Measurements from ENCODE around the gene RNF115.
"Not testable (repeated sequence)": the region's sequence is repeated elsewhere in the genome, so short reads cannot be mapped to it uniquely, and the experiment has no call there.

RNF115 gene

GRCh38 chr1:145827966-145828365 is 4.1 kb upstream of the RNF115 start:
- no peak for DNase-seq (ENCODE audit: low read depth)

DNA sequence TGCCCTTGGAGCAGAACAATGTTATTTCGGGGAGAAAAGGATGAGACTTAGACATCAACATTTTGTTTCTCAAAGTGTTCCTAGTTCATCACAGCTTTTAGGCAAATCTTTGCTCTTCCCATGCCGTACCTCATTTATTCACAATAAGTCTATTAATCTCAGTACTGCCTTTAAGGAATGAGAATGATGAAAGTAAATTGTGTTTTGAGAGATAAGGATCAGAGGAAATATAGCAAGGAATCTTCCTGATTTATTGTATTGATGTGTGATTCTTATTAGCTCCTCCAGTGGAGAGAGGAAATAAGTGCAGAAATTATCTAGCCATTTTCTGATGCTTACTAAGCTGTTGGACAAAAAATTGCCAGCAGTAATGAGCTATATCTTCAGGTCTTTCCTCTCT is 2.1 kb upstream of the RNF115 start:
- DNase-seq (ENCODE audit: low read depth) = no peak

- DNase-seq (ENCODE audit: low read depth) = no peak
These were observed 576 bp upstream of the RNF115 start for GRCh38 chr1:145824499-145824842.

GRCh38 chr1:145822779-145823331 is 1.0 kb downstream of the RNF115 start:
- DNase-seq (ENCODE audit: low read depth) = not testable (repeated sequence)

DNA sequence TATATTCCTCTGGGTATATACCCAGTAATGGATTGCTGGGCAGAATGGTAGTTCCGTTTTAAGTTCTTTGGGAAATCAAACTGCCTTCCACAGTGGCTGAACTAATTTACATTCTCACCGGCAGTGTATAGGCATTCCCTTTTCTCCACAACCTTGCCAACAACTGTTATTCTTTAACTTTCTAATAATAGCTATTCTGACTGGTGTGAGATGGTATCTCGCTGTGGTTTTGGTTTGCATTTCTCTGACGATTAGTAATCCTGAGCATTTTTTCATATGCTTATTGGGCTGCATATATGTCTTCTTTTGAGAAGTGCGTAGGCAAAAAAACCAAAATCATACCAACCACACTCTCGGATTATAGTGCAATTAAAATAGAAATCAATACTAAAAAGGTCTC is 5.8 kb downstream of the RNF115 start:
- DNase-seq (ENCODE audit: low read depth) = not testable (repeated sequence)

DNA sequence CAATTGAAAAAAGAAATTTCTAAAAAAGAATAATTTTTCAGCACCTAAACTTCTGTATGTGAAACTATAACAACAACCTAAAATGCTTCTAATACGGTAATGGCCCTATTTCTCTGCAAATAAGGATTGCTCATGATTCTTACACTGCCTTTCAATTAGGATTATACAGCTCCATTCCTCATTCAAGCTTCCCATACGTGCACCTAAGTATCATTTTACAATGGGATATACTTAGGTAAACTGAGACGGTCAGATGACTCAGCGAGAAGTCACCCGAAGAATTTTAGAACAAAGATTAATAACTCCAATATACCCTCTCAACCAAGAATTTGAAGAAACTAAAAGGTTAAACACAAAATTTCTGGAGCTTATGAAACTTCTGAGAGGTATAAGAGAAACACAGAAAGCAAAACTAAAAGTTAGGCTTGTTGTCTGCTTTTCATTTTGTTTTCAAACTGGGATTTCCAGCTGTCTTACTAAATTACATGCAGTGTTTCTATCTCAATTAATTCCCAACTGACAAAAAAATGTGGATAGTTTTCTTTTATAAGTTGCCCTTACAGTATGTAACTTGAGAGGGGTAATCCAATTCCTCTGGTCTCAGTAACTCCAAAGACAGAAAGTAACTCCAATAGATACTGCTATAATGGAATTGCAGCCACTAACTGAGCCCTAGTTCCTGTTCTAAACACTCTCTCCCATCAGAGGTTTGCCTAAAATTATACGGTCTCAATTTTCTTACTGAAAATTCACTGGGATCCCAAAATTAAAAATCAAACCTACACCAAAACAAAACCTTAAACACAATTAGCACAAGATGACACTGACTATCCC is 10.7 kb downstream of the RNF115 start:
- not testable (repeated sequence) for DNase-seq (ENCODE audit: low read depth)

- DNase-seq (ENCODE audit: low read depth) = no peak
These were observed 17.1 kb downstream of the RNF115 start for GRCh38 chr1:145806844-145807243.

- no peak for DNase-seq (ENCODE audit: low read depth)
These were observed 17.5 kb downstream of the RNF115 start for GRCh38 chr1:145806408-145806807.

DNA sequence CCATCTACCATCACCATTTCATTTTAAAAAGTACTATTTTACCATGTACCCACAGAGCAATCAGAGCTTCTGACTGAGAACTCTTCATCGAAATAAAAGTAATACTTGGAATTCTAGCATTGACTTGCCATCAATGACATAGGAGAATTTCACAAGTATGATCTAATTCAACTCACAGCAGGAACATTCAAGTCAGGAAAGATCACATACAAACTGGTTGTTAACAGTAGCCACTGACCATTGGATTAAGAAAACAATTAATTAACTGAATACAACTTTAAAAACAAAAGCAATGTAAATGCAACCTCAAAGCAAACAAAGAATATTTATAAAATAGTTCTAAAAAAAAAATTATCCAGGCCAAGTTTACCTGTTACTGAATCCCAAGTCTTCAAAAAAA is 18.8 kb downstream of the RNF115 start:
- no peak for DNase-seq (ENCODE audit: low read depth)

DNA sequence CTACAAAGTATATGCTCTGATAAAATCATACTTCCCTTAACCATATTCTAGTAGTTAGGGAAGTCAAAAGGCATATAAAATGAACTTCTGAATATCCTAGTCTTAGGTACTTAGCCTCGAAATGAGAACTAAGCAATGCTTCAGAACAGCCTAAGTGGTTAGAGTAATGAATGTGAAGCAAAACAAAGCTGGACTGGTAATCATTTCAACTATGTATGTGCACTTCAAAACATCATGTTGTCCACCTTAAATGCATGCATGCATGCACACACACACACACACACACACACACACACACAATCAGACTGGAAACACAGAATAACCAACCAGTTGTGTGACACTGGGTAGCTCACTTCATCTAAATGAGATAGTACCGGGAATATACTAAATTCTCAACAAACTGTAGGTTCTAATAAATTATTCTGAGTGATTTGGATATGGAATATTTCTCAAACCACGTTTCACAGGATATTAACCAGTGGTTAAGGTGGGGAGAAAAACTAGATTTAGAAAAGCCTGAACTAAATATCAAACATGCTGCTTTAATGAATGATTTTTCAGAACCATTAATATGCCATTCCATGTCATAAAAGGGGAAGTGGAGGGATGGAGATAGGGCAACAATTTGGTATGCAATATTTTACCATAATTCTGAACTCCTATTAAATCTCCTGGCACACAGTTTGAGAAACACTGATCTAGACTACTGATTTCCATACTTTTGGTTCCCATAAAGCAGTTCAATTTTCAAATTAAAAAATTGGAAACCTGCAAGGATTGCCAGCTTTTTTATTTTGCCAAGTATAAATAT is 19.5 kb downstream of the RNF115 start:
- DNase-seq (ENCODE audit: low read depth) = no peak

DNA sequence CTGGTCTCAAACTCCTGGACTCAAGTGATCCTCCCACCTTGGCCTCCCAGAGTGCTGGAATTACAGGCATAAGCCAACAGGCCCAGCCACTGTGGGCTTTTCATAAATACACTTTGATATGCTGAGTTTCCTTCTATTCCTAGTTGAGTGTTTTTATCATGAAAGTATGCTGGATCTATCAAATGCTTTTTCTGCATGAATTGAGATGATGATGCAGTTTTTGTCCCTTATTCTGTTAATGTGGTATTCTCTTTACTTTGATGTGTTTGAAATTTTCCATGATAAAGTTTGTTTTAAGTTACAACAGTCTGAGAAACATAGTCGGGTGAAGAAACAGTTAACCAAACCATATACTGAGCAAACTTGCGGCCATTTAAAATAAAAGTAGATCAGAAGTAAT is 24.1 kb downstream of the RNF115 start:
- no peak for DNase-seq (ENCODE audit: low read depth)

DNA sequence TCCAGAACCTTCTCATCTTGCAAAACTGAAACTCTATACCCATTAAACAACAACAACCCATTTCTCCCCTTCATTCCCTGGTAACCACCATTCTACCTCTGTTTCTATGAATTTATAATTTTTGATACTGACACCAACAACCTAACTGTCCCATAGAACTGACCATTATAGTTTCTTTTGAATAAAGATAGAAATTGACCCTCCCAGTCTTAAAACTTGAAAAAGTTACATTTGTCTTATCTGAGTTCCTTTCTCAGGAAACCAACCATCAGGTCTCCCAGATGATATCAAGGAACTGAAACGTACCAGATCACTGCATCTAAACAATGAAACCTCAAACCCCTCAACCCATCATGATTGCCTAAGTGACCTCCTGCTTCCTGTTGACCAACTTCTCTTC is 27.1 kb downstream of the RNF115 start:
- DNase-seq (ENCODE audit: low read depth) = no peak

DNA sequence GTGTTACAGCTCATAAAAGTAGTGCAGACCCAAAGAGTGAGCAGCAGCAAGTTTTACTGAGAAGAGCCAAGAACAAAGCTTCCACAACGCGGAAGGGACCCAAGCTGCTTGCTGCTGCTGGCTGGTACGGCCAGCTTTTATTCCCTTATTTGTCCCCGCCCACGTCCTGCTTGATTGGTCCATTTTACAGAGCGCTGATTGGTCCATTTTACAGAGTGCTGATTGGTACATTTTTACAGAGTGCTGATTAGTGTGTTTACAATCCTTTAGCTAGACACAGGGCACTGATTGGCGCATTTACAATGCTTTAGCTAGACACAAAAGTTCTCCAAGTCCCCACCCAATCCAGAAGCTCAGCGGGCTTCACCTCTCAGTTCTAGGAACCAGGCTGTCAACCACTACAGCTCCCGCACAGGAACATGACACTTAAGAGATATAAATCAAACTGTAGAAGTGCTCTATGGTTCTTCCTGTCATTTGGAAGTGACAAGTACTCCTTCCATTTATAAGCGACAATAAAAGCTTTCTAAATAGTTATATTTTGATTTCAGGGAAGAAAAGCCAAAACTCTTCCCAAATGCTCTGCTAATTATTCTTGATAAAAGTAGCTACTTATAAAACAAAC is 28.5 kb downstream of the RNF115 start:
- no peak for DNase-seq (ENCODE audit: low read depth)

GRCh38 chr1:145792484-145792883 is 31.4 kb downstream of the RNF115 start:
- no peak for DNase-seq (ENCODE audit: low read depth)

DNA sequence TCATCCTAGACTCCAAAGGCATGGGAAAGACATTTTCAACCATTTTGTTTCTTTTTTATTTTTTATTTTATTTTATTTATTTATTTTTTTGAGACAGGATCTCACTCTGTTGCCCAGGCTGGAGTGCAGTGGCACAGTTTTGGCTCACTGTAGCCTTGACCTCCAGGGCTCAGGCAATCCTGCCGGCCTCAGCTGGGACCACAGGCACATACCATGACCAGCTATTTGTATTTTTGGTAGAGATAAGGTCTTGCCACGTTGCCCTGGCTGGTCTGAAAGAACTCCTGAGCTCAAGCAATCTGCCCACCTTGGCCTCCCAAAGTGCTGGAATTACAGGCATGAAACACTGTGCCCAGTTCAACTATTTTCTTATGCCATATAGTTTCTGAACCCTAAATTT is 32.0 kb downstream of the RNF115 start:
- DNase-seq (ENCODE audit: low read depth) = not testable (repeated sequence)

DNA sequence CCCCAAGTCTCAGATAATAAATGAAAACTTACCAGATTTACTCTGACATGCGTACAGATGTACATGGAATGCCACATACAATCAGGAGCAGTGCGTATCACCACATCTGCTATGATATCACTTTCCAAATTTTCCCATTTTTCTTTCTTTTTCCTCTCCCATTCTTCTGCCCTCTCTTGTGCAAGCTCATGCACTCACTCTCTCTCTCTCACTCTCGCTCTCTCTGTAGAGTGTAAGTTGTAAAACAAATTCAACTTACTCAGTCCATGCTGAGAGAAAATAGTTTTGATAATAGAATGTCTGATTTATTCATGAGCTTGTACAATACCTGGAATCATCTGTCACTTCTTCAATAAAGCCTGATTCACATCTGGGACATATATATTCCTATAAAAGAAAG is 35.3 kb downstream of the RNF115 start:
- DNase-seq (ENCODE audit: low read depth) = no peak

DNA sequence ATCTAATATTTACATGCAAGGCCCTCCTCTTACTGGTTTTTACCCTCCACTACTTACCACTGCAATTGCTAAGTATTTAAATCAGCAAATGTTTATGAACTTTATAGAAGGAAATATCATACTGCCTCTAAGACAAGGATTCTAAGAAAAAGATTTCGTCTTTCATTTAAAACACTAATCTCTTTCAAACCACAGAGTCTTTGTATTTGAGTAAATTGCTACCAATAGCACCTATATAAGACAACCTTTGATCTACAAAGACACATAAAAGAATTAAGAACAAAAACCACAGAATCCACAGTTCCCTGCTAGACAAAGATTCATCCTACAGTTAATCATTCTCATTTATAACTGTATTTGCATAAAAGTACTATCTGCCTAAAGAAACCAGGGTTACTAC is 37.6 kb downstream of the RNF115 start:
- DNase-seq (ENCODE audit: low read depth) = no peak

DNA sequence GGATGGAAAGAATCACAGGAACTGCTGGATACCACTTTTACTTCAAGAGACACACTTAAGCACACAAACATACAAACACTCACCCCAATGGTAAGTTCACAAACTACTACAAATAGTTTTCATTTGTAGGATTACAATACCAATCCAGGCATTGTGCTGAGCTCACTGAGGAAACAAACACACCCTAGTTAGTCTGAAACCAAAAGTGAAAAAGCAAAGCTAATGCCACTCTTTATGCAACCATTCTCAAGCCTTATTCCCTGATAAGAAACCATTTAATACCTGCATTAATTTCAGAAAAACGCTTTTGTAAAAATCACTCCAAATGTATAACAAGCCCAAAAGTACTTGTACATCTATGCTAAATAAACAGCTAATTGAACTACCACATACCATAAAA is 38.3 kb downstream of the RNF115 start:
- no peak for DNase-seq (ENCODE audit: low read depth)

GRCh38 chr1:145784409-145784808 is 39.5 kb downstream of the RNF115 start:
- no peak for DNase-seq (ENCODE audit: low read depth)

- peak; percentile 66 for DNase-seq (ENCODE audit: low read depth)
These were observed 41.4 kb downstream of the RNF115 start for GRCh38 chr1:145782272-145783099.

GRCh38 chr1:145778146-145778540 is 45.8 kb downstream of the RNF115 start:
- DNase-seq (ENCODE audit: low read depth) = no peak

All from HS-27A (cell line).